GM19023 (cell line): Measurements from ENCODE around the gene FAM9C.
A peak's percentile ranks its signal among the peaks of the same experiment; 100 is the strongest.

Experiments used
- ATAC-seq: cut with Tn5 transposase; IDR thresholded peaks from one replicate; pipeline ENCODE4 v1.9.1; 2021; ENCODE audit warnings: mild to moderate bottlenecking, moderate library complexity; ENCODE audit not compliant: unreplicated experiment

Gene FAM9C

DNA sequence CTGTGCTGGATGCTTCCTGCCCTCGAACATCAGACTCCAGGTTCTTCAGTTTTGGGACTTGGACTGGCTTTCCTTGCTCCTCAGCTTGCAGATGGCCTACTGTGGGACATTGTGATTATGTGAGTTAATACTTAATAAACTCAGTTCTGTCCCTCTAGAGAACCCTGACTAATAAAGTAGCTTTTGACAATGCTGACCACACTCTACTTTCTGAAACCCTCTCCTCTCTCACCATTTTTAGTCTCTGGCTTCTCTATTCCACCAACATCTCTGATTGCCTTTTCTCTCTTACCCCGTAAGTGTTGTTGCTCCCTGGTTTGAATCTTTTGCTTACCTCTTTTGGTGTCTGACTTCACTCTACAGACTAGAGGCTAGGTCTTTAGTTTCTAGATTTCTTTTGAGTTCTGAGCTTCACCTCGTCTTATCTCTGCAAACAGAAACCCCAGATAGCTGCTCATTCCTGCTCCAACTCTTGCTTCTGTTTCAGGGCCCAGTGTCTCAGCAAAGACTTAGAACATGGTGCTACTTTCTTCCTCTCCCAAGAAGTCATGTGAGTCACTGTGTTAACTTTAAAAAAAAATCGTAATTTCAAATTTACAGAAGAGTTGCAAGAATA, 58.1 kb downstream of the FAM9C start:
- peak; percentile 45 for ATAC-seq
